ENCODE results near the gene KIRREL3.
"Not testable (repeated sequence)": the region's sequence is repeated elsewhere in the genome, so short reads cannot be mapped to it uniquely, and the experiment has no call there.

Gene KIRREL3

DNA sequence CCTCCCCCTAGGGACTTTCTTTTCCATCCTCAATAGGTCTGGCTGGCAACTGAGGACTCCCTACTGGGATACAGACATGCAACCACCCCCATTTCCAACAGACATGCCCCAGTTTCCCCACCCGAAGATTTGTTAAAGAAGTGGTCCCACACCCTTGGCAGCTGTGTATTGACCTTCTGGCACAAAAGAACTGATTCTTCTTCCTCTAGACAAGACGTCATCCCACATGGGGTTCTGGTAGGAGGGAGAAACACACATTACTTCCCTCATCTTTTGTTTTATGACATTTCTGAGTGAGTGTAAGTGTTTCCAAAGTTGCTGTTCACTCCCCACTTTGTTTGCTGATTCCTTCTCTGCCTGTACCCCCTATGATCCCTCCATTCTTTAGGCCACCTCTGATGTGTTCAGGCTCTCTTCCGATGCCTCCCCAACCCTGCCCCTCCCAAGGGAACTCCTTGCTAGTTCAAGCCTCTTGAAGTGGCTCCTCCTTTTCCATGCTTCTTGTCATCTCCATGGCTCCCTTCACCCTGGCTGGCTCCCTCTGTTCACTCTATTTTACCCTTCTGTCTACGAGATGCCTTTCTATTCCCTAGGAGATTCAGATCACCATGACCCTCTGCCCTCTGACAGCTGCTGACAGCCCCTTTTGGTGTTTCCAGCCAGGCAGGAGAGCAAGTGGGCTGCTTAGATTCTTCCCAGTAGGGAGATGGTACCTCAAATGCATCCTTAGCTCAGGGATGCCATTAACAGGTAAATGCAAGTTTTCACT lies 4.3 kb downstream of the KIRREL3 start:
- no peak for DNase-seq

- DNase-seq: no peak
Measured at GRCh38 chr11:126993599-126993998, 7.0 kb downstream of the KIRREL3 start.

DNA sequence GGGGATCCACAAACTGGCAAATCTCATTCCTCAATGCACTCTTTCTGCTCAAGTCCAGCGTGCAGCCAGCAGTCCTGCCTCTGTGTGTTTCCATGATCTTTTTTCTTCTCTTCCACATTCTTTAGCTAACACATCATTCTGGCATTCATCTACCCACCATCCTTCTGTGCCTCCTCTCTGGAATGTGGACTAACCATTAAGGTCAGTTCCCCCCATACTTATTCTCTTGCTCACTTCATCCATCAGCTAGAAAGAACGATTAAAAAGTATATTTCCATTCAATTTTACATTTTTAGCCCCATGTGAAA lies 7.8 kb downstream of the KIRREL3 start:
- no peak for DNase-seq

DNA sequence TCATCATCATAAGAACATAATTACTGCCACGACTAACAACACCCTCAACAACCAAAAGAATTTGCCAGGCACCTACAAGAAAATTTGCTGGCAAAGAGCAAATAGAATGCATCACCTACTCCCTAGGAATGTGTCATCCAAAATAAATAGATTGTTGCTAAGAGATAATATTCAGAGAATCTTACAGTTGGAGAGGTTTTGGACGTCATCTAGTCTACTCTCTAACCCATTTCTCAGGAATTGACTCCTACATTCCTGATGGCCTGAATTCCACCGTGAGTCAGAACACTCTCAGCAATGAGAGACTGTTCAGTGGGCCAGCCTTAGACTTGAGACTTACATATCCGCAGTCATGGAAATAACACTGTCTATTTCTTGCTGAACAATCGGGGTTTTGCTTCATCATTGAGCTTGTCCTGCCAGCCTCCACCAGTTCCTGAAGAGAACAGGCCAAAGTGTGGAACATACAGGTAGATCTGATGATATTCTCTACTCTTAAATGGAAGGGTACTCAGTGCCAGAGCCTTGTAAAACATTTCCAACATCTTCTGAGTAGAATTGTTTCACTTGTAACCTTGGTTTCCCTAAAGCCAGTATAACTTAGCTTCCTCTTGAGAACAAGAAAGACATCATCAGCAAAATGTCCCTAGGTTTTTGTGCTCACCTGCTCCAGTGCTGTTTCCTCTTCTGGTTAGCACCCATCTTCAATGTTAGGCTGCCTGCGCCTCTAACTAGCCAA lies 8.3 kb downstream of the KIRREL3 start:
- no peak for DNase-seq

GRCh38 chr11:126991596-126991995 lies 9.0 kb downstream of the KIRREL3 start:
- no peak for DNase-seq

DNA sequence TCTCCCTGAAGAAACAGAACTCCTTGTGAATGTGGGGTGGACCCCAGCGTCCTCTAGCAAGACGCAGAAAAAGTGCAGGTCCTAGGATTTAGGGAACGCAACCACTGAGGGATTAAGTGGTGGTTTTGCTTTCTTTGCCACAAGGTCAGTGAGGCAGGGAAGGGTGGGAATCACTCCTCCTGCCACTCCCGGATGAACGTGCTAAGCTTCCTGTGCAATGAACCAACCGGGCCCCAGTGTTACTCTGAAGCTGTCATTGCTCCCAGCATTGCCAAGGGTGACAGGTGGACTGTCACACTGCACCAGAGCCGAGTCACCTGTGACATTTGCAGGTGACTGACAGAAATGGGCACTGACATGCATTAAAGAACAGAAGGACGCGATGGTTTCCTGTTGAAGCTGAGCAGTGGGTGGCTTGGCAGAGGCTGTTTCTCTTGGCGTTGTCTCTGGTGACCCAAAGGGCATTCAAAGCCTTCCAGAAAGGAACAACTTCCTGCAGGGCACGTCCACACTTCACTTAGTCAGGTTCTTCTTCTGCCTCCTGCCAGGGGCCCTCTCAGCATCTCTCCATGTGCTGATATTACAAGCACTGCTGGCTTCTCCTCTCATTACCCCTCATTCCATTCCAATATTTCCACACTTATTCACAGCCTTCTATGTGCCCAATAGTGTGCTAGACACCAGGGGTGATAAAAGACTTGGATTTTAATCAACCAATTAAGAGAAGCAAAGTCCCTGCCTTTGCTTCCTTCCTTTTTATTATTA lies 9.7 kb downstream of the KIRREL3 start:
- no peak for DNase-seq

GRCh38 chr11:126989942-126990715 lies 10.4 kb downstream of the KIRREL3 start:
- peak; percentile 40 for DNase-seq

GRCh38 chr11:126988655-126989054 lies 11.9 kb downstream of the KIRREL3 start:
- no peak for DNase-seq

DNA sequence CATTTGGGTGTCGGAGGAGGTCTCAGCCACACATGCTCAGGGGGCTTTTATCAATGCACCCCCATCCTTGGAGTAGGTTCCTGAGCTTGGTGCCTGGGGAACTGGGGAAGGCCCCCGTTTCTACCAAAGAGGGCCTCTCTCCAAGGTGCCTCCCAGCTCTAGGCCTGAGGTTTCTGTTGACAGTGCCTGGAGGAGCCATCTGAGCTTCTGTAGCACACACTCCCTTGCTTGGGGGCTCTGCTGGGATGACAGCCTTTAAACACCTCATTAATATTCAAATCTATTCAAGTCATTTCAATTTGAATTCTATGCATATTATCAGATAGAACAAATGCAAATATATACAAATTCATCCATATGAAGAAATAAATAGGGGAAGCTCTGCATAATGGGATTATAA lies 18.9 kb downstream of the KIRREL3 start:
- DNase-seq: no peak

- no peak for DNase-seq
Measured at GRCh38 chr11:126978911-126979310, 21.7 kb downstream of the KIRREL3 start.

DNA sequence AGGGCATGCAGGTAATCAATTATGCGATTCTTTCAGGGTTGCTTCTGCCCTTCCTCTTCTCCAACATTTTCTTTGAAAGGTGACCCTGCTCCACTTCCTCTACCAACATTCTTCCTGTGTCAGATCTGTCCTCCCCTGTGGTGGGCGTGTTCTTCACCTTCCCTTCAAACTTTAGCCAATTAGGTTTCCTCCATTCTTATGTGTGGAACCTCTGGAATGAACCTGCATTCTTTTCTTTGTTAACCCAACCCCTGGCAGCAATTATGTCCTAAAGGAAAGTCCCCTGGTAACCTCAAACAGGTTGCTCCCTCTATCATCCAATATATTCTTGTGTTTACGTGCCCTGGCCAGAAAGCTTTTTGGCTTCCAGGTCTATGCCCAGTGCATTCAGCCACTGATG lies 22.4 kb downstream of the KIRREL3 start:
- DNase-seq: no peak

GRCh38 chr11:126973051-126973450 lies 27.5 kb downstream of the KIRREL3 start:
- no peak for DNase-seq

DNA sequence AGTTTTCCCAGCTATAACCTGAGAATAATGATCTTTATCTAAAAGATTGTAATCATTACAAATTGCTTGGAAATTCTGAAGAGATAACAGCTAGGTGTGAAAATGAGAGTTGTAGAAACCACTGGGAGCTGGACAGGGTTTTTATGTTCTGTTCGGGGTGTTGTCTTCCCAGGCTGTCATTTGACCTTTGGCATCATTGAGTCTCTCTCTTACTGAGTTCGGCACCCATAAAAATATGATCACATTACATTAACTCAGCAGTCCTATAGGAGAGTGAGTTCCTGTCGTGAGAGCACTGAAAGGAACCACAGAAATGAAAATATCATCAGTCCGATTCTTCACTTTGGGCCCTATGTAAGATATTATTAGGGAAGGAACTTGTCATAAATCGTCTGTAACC lies 29.3 kb downstream of the KIRREL3 start:
- no peak for DNase-seq

GRCh38 chr11:126969865-126970479 lies 30.6 kb downstream of the KIRREL3 start:
- DNase-seq: no peak

DNA sequence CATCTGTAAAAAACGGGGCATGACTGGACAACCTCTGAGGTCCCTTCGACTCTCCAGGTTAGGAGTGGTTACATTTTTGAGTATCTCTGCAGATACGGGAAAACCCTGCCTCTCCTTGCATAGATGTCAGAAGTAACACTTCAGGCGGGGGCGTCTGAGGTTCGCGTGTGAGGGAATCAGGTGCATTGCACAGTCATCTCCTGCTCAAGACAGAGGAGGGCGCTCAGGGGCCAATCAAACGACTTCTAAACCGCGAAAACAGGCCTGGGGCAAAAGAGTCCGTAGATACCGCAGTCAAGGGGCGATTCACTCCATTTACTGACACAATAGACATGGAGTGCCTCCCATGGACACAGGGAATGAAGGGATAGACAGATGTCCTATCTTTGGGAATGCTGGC lies 31.7 kb downstream of the KIRREL3 start:
- no peak for DNase-seq

DNA sequence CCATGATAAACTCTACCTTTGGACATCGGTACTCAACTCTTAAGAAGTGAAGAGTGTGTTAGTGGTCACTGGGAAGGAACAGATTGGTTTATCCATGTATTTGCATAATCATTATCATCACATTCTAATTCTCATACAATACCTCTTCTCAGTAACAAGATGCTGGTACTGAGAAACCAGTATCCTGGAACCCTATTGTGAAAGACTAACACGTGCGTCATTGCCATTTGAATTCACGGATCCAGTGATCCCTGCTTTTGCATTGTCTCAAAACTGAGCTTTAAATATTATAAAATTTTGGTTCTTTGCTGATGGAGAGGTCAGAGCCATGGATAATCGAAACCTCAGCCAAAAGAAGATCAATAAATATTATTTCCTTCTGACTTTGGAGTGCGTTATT lies 35.2 kb downstream of the KIRREL3 start:
- DNase-seq: no peak

DNA sequence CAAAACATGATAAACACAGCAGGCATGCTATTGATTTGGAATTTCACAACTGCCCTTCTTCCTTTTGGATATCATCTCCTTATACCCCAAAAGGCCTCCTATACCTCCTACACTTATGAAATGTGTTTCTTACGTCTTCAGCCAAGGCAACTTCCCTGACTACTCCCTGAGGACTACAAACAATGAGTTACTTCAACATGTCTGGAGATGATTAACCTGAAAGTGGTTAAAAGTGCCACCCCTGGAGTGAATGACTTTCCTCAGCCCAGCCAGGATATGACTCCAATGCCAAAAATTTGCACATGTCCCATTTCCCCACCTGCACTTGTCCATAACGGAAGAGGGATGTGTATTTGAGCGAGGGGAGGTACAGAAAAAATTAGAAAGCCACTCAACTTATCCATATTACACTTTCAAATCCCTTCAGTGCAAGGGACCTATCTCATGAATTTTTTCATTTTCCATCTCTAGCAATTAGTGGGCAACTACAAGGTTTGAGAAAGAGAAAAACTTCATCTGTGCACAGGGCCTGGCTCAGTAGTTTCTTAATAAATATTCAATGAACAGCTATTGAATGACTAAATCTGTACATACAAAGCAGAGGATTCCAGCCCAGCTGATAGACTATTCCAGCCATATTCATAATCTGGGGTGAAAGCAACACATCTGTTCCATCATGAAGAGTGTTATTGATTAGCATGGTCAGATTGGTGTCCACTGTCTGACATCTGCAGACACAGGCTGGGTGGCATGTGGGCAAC lies 36.8 kb downstream of the KIRREL3 start:
- no peak for DNase-seq

DNA sequence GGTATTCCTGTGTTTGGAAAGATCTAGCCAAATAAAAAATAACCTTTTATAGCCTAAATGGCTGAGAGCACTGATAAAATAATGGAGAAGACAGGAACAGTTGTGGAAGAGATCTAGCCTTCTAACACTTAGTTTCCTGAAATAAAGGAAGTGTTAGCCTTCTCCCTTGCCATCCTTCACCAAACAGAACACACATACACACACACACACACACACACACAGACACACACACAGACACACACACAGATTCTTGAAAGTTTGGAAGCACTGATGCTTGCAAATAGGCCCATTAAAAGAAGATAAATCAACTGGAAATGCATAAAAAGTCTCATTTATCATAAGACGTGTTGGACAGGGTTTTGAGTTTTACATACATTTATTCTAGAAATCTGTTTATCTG lies 37.5 kb downstream of the KIRREL3 start:
- DNase-seq: no peak

GRCh38 chr11:126959700-126960099 lies 40.9 kb downstream of the KIRREL3 start:
- no peak for DNase-seq

DNA sequence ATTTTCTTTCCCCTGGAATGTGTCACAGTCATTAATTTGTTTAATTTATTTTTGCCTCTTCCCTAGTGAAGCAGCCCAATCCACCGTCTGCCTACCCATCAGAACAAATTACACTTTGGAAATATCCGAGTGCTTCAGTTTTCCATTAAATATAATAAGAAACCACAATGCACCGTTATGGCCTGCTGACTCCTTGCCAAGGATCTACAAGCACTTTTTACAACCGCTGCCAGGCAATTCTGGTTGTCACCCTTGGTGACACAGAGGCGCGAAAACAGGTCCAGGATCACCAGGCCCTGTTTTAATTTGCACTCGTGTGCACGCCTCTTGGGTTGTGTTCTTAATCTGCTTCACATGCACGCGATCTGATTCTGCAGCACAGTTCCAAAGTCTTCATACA lies 43.9 kb downstream of the KIRREL3 start:
- DNase-seq: no peak

- DNase-seq: not testable (repeated sequence)
Measured at GRCh38 chr11:126952533-126952932, 48.0 kb downstream of the KIRREL3 start.

GRCh38 chr11:126951465-126951864 lies 49.1 kb downstream of the KIRREL3 start:
- no peak for DNase-seq
